ENCODE results near the gene PPP1R13B.

- no peak for TF ChIP-seq CTCF (IDR thresholded peaks at IDR 0.05)
- TF ChIP-seq POLR2A (IDR thresholded peaks at IDR 0.05): no peak
These were observed 15.3 kb downstream of the PPP1R13B start for GRCh38 chr14:103832046-103832445.

Data from esophagus squamous epithelium (tissue), 4 donors.